HG03469 (cell line): ENCODE results near the gene DUSP10.

Source experiments
- ATAC-seq: cut with Tn5 transposase; IDR thresholded peaks from one replicate; pipeline ENCODE4 v1.9.1; 2021; ENCODE audit warnings: mild to moderate bottlenecking, moderate library complexity, moderate number of reproducible peaks; ENCODE audit not compliant: unreplicated experiment

DUSP10 gene

GRCh38 chr1:221715321-221716169, 26.3 kb downstream of the DUSP10 start:
- no peak for ATAC-seq

DNA sequence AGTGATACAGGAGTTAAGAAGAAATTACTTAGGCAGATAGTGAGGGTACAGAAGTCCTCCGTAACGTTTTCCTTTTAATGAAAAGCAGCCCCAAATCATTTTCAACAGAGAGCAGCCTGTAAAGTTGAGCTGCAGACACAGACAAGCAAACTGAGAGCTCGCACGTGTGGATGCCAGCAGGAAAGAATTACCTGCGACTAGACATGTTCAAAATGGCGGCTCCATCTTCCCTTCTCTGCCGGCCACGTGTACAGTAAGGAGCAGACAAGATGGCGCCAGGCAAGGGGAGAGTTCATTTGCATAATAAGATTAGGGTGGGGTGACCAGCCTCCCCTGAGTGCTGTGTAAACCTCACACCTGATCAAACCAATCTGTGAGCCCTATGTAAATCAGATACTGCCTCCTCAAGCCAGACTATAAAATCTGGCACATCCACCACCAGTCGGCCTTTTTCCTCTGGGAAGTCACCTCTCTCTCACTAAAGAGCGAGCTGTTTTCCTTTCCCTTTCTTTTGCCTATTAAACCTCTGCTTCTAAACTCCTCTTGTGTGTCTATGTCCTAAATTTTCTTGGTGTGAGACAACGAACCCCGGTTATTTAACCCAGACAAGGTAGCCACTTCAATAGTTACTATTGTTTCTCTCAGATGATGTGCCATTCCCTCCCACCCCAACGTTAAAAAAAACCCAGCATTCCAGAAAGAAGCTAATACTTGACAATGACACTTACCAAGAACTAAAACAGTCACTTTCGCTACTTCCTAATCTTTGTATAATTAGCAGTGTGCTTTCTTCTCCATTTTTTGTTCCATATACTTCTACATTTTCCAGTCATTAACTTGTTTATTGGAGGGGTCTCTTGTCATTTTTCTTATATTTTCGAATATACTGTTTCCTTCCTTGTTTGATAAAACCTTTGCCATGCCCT, 27.4 kb downstream of the DUSP10 start:
- ATAC-seq = no peak

GRCh38 chr1:221712776-221713431, 29.0 kb downstream of the DUSP10 start:
- ATAC-seq = peak; percentile 36

DNA sequence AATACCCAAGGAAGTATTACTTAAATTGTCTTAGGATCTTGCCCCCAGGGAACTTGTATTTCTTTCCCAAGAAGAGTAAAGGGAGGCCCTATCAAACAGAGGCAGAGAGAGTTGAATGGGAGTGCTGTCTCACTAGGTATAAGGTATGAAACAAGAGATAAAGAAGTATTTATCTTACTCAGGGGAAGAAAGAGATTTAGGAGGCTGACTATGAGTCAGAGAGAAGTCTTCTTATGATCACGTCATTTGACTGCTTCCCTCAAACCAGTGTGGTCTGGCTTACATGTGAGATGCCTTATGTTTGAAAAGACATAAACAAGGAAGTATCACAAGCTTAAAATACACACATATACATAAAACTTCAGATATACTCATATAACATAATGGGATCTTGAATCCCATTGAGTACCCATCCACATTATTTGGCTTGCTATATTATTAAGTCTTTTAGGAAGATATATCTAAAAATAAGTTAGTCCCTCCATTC, 29.6 kb downstream of the DUSP10 start:
- ATAC-seq = peak; percentile 50

- ATAC-seq = no peak
These were observed 30.2 kb downstream of the DUSP10 start for GRCh38 chr1:221711656-221712055.

DNA sequence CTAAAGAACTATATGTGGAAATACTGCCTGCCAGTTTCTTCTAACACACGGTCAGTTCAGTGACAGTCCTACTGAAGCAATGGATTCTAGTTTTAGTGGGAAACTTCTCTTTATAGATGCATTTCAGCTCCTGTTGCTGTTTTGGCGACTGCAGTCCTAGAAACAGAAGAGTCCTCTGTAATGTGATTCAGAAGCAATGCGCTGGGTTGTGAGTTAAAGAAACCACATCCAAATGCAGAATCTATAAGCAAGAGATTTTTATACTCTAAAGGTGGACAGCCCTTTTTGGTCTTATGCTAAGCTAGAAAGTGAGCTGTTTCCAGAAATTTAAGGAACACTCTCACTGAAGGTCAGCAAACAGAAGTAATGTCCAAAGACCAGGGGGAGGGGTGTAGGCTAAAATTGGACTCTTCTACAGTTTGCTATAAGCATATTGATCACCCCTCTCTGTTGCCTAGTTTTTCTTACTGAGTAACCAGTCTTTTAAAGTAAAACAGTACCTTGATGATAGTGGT, 30.8 kb downstream of the DUSP10 start:
- ATAC-seq = no peak

DNA sequence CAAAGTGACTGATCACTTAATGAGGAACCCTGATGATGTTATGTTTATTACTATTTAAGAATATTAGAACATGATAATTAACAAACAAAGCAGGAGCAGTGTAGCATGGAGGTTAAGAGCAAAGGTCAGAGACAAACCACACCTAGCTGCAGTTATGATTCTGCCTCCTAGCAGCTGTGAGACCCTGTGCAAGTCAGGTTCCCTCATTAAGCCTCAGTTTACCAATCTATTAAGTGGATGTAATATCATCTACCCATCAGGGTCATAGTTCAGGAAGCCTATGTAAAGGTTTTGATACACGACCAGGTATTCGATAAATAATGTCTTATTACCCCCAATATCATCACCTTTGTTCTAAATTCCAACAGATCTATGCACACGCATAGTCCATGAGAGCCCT, 32.0 kb downstream of the DUSP10 start:
- no peak for ATAC-seq

GRCh38 chr1:221708987-221709386, 32.9 kb downstream of the DUSP10 start:
- ATAC-seq = no peak

GRCh38 chr1:221708076-221708571, 33.8 kb downstream of the DUSP10 start:
- ATAC-seq = peak; percentile 41

DNA sequence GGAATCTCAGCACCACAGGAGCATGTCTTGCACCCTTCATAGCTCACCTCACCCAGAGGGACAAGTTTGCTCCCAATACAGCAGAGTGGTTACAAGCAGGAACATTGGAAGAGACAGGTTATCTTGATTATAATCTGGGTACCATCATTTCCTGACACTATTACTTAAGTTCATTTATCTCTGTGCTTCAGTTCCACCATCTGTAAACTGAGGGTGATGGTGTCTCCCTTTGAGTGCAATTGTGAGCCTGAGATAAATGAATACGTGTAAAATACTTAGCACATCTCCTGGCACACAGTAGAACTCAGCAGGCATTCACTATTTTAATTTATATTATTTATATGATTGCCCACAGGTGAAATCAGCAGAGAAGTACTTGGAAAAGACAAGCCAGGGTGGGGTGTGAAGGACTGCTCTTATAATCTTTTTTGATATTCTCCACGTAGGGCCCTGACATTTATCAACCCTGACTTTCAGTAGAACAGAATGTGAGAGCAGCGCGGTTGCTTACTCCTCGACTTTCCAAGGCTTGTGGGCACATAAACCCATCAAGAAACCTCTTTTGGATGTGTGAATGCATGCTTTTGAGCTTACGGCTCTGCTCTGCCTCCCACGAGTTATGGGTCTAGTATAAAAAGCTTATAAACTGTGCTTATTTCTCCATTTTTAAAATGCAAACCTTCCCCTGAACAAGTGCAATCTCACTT, 34.9 kb downstream of the DUSP10 start:
- no peak for ATAC-seq

GRCh38 chr1:221706191-221706590, 35.7 kb downstream of the DUSP10 start:
- no peak for ATAC-seq

DNA sequence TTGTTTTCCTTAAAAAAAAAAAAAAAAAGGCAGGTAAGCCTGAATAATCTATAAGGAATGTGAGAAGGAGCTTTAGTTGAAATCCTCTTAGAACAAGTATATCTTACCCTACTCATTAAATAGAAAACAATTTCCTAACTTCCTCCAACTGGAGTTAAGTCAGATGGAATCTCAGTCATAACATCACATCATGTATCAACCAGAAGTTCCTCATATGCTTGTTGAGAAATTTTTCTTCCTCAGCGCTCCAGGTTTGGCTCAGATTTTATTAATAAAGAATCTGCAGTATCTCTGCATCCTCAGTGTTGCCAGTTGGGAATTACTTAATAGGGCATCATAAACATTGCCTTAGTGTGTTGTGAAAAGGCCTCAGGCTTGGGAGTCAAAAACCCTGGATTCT, 37.6 kb downstream of the DUSP10 start:
- ATAC-seq = no peak

GRCh38 chr1:221701570-221702186, 40.2 kb downstream of the DUSP10 start:
- no peak for ATAC-seq

DNA sequence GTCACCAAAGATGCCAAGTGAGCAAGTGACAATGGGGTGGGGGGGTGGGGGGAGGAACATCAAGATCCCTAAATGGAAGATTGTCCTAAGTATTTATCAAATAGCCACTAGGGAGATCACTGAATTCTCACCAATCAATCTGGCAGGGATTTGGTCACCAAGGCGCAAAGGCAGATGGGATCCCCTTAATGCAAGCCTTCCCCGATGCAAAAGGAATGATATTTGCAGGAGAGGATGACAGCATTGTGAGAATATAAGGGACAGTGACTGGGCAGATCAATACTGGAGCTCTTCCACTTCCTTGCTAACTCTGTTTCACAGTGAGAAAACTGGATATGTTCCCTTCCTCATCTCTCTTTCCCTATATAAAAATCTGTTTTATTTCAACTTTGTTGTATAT, 40.9 kb downstream of the DUSP10 start:
- no peak for ATAC-seq

DNA sequence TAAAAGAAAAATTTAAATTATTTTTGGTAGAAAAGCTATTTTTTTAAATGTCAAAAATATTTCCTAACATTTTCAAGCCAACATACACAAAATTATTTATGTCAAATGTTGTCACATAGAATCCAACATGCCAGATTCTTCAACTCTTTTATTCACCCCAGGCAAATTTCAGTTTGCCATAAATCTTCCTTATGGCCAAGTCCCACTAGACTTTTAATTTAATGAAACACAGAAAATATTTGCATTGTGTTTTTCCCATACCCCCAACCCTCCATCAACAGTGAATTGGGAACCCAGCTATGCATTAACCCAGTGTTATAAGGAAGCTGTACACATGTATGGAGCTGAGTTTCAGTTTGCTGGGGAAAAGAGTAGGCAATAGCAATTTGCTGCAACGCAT, 41.4 kb downstream of the DUSP10 start:
- ATAC-seq = no peak

- no peak for ATAC-seq
These were observed 41.8 kb downstream of the DUSP10 start for GRCh38 chr1:221699978-221700519.

- ATAC-seq = no peak
These were observed 42.3 kb downstream of the DUSP10 start for GRCh38 chr1:221699577-221699976.

DNA sequence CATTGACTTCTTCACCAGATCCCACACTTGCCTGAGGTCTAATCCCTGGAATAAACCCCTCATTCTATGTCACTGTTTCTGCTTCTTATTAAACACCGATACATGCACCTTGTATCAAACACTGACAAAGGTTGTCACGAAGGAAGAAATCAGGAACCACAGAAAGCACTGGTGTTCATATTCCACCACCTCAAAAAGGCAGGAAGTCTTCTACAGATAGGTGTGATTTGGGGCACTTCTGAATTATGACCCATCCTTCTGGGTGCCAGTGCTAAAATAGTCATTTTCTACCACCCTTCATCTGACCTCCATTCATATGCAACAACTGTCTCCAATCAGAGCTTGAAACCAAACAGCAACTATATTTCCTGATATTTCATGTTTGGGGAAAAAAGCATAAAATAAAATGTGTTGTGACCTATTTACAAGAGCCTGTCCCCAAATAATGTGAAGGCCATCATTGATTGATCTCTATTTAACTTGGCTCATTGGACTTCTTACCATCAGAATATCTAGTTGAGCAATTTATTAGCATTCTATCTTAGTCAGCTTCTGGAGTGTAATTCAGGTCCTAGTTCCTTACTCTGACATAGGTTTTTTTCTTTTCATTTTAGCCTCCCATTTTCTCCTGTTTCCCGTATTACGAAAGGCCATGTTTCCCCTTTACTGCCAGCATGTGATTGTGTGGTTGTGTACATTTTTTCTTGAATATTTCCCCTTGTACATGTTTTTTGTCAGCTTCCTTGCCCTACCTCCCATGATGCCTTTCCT, 43.1 kb downstream of the DUSP10 start:
- no peak for ATAC-seq
